Natural killer cell (primary cell): Measurements from ENCODE around the gene PDZD7. TPM values are rescaled to one million over a fixed set of nuclear protein-coding genes. Genes with fewer than 3 reads are reported as not detected.

ENCODE experiments used
- ATAC-seq, 3 donors: fragments of 150-1000 bp in 2 of 3; fragments of 200-7000 bp in 1 of 3; cut with Tn5 transposase; 1 replicate in 1 of 3; 2 replicates in 2 of 3; pipeline ENCODE4 v1.10.0; 2021; ENCODE audit warnings: mild to moderate bottlenecking in 2 of 3, moderate library complexity in 2 of 3
- DNase-seq, 2 donors: peaks; one replicate each; pipeline versions ENCODE4 v3.0.0 to v3.0.0-alpha.2; 2013 to 2021; ENCODE audit warnings: mixed read lengths in 1 of 2
- H3K27ac ChIP-seq: one replicate; pipeline ENCODE4 v1.5.1; 2013; ENCODE audit warnings: mild to moderate bottlenecking, low read length
- H3K27me3 ChIP-seq: one replicate; pipeline ENCODE4 v1.6.1; 2013; ENCODE audit warnings: low read length; ENCODE audit not compliant: control insufficient read depth, insufficient read depth
- H3K36me3 ChIP-seq: one replicate; pipeline ENCODE4 v1.6.1; 2013; ENCODE audit warnings: low read length; ENCODE audit not compliant: control insufficient read depth, insufficient read depth
- H3K4me1 ChIP-seq: one replicate; pipeline ENCODE4 v1.6.1; 2013; ENCODE audit warnings: low read length; ENCODE audit not compliant: control insufficient read depth, insufficient read depth
- H3K4me3 ChIP-seq: one replicate; pipeline ENCODE4 v1.5.1; 2013; ENCODE audit warnings: low read length
- H3K9me3 ChIP-seq: one replicate; pipeline ENCODE4 v1.6.1; 2013; ENCODE audit warnings: low read length; ENCODE audit not compliant: control insufficient read depth, insufficient read depth
- H3K27ac Mint-ChIP-seq, 2 donors: one replicate each; pipeline ENCODE4 v1.8.0; 2022; ENCODE audit warnings: mild to moderate bottlenecking in 2 of 2, mixed read lengths in 2 of 2, moderate library complexity in 1 of 2
- H3K27me3 Mint-ChIP-seq, 2 donors: one replicate each; pipeline ENCODE4 v1.8.0; 2022; ENCODE audit warnings: low read depth in 2 of 2, mixed read lengths in 2 of 2
- H3K36me3 Mint-ChIP-seq: one replicate; pipeline ENCODE4 v1.8.0; 2022; ENCODE audit warnings: mixed read lengths
- H3K4me1 Mint-ChIP-seq, 2 donors: one replicate each; pipeline ENCODE4 v1.8.0; 2022; ENCODE audit warnings: mixed read lengths in 2 of 2
- H3K4me3 Mint-ChIP-seq: one replicate; pipeline ENCODE4 v1.8.0; 2022; ENCODE audit warnings: mild to moderate bottlenecking, moderate library complexity, mixed read lengths
- H3K9me3 Mint-ChIP-seq, 2 donors: one replicate each; pipeline ENCODE4 v1.8.0; 2022; ENCODE audit warnings: mixed read lengths in 2 of 2
- CTCF ChIP-seq: fragments of 200-600 bp; IDR thresholded peaks from one replicate; pipeline ENCODE4 v1.8.0; 2022; ENCODE audit warnings: antibody characterized with exemption
- WGBS: methylation state at CpG from one replicate; pipeline ENCODE4 v1.1.7; 2013; ENCODE audit warnings: missing lambda C conversion rate; ENCODE audit not compliant: insufficient coverage; 5-methylcytosine and 5-hydroxymethylcytosine counted together
- intact Hi-C: fragments of 100-400 bp; cut with micrococcal nuclease; formaldehyde crosslinking; loops from one replicate; pipeline ENCODE4 v1.14.2; 2022
- total RNA-seq, 4 donors: library from RNA; stranded (reverse); fragments of 120-200 nt in 1 of 4; gene quantifications; one replicate each; pipeline versions ENCODE4 v1.2.3 to v1.2.4, GENCODE V29; 2013 to 2022

The PDZD7 gene
- total RNA-seq, 3 donors from 2014 or later (not counting 1 experiment from before 2014, with no cell fraction given) = 0.35 to 1.2 (median 0.52) TPM

- no peak for ATAC-seq
- DNase-seq = no peak
- Histone ChIP-seq H3K4me3 (no peak overlapping the region), H3K27me3 (peaks cover 7% of the 10 kb centered on the region), H3K4me1 (peaks cover 18% of the 10 kb centered on the region), H3K9me3 (no peaks in the 10 kb centered on the region), H3K27ac (no peak overlapping the region), H3K36me3 (no peaks in the 10 kb centered on the region)
- Mint-ChIP-seq H3K27ac (no peak overlapping the region), H3K27me3 (peaks cover 42 to 79% of the 10 kb centered on the region in 2 donors), H3K36me3 (no peaks in the 10 kb centered on the region), H3K4me1 (no peaks in the 10 kb centered on the region), H3K9me3 (no peaks in the 10 kb centered on the region), H3K4me3 (no peak overlapping the region)
- intact Hi-C loops = no loop called here
- WGBS = 17% methylated on average over 4 of the region's 4 CpGs
- TF ChIP-seq CTCF = no peak
Observed at GRCh38 chr10:101075775-101076174, 44.8 kb upstream of the PDZD7 start.

GRCh38 chr10:101073631-101074030 is 42.7 kb upstream of the PDZD7 start:
- 11% methylated on average over 4 of the region's 13 CpGs for WGBS
- Histone ChIP-seq H3K27me3 (peaks cover 7% of the 10 kb centered on the region), H3K27ac (no peak overlapping the region), H3K4me3 (no peak overlapping the region), H3K9me3 (no peaks in the 10 kb centered on the region), H3K4me1 (peaks cover 18% of the 10 kb centered on the region), H3K36me3 (no peaks in the 10 kb centered on the region)
- no peaks in the 10 kb centered on the region for H3K36me3 Mint-ChIP-seq
- TF ChIP-seq CTCF = no peak
- H3K9me3 Mint-ChIP-seq = no peaks in the 10 kb centered on the region
- H3K4me3 Mint-ChIP-seq = no peak overlapping the region
- H3K27ac Mint-ChIP-seq = no peak overlapping the region
- DNase-seq = no peak
- no peaks in the 10 kb centered on the region for H3K4me1 Mint-ChIP-seq
- peaks cover 40 to 62% of the 10 kb centered on the region in 2 donors for H3K27me3 Mint-ChIP-seq
- ATAC-seq = no peak
- intact Hi-C loops = no loop called here

DNA sequence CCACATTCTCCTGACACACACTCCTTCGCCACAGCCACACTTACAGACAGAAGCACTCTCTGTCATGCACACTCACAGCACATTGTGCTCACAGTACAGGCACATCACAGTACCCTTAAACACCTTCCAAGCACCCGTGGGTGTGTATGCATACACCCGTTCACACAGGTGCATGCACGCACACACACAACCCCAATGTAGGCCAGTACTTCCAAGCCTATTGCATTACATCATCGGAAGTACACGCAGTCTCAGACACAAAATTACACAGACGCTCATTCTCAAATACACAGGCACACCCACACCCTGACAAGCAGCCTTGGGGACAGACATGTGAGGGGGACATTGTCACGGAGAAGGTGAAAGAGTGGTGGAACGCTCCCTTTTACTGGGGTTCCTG is 42.0 kb upstream of the PDZD7 start:
- TF ChIP-seq CTCF = no peak
- H3K9me3 ChIP-seq = no peaks in the 10 kb centered on the region
- WGBS = 77% methylated on average over 9 of the region's 9 CpGs
- ATAC-seq (no peak), DNase-seq (no peak)
- Mint-ChIP-seq H3K9me3 (no peaks in the 10 kb centered on the region), H3K27ac (no peak overlapping the region), H3K4me1 (no peaks in the 10 kb centered on the region), H3K4me3 (no peak overlapping the region), H3K36me3 (no peaks in the 10 kb centered on the region), H3K27me3 (peaks cover 36 to 56% of the 10 kb centered on the region in 2 donors)
- intact Hi-C loops = no loop called here
- H3K36me3 ChIP-seq = no peaks in the 10 kb centered on the region
- peaks cover 7% of the 10 kb centered on the region for H3K27me3 ChIP-seq
- peaks cover 18% of the 10 kb centered on the region for H3K4me1 ChIP-seq
- no peak overlapping the region for H3K4me3 ChIP-seq
- H3K27ac ChIP-seq = no peak overlapping the region

- Histone ChIP-seq H3K36me3 (no peaks in the 10 kb centered on the region), H3K4me3 (no peak overlapping the region), H3K4me1 (peaks cover 26% of the 10 kb centered on the region), H3K27ac (no peak overlapping the region), H3K9me3 (no peaks in the 10 kb centered on the region), H3K27me3 (peaks cover 13% of the 10 kb centered on the region)
- Mint-ChIP-seq H3K27ac (peak overlapping the region in 1 of 2 donors; percentile 52), H3K36me3 (no peaks in the 10 kb centered on the region), H3K27me3 (peaks cover 38 to 52% of the 10 kb centered on the region in 2 donors), H3K4me1 (peaks cover 0 to 9% of the 10 kb centered on the region in 2 donors), H3K9me3 (no peaks in the 10 kb centered on the region), H3K4me3 (no peak overlapping the region)
- DNase-seq = no peak
- 91% methylated on average over 7 of the region's 7 CpGs for WGBS
- no peak for ATAC-seq
- intact Hi-C loops = no loop called here
- TF ChIP-seq CTCF = no peak
Observed at GRCh38 chr10:101071885-101072433, 41.0 kb upstream of the PDZD7 start.
